Gastrocnemius medialis (tissue), 4 donors: ENCODE data around the gene GALNT9. TPM values are rescaled to one million over a fixed set of nuclear protein-coding genes. Genes with fewer than 3 reads are reported as not detected.

Experiments
- ATAC-seq, 2 donors: fragments of 150-250 bp; one replicate each; pipeline ENCODE4 v1.9.1; 2016
- DNase-seq, 2 donors: peaks; one replicate each; pipeline ENCODE4 v3.0.0-alpha.2; 2019
- H3K27ac ChIP-seq, 4 donors: fragments of 200-600 bp; sonication (generic); 1 replicate in 1 of 4; 2 replicates in 3 of 4; pipeline ENCODE4 v1.5.1; 2016 to 2018; ENCODE audit warnings: mild to moderate bottlenecking in 2 of 4, moderate library complexity in 1 of 4
- H3K27me3 ChIP-seq, 3 donors: fragments of 200-600 bp; sonication (generic) in 2 of 3; 1 replicate in 1 of 3; 2 replicates in 2 of 3; pipeline versions ENCODE4 v1.5.1 to v1.6.0; 2016 to 2019; ENCODE audit warnings: mild to moderate bottlenecking in 1 of 3, moderate library complexity in 1 of 3
- H3K36me3 ChIP-seq, 2 donors: fragments of 200-600 bp; sonication (generic) in 1 of 2; one replicate each; pipeline ENCODE4 v1.5.1; 2017 to 2018
- H3K4me1 ChIP-seq, 2 donors: fragments of 200-600 bp; sonication (generic) in 1 of 2; one replicate each; pipeline ENCODE4 v1.5.1; 2016 to 2017; ENCODE audit warnings: mild to moderate bottlenecking in 2 of 2
- H3K4me3 ChIP-seq, 4 donors: fragments of 200-600 bp; sonication (generic) in 3 of 4; 1 replicate in 1 of 4; 2 replicates in 3 of 4; pipeline ENCODE4 v1.5.1; 2016 to 2019; ENCODE audit warnings: mild to moderate bottlenecking in 2 of 4
- H3K9me3 ChIP-seq, 3 donors: fragments of 200-600 bp; sonication (generic) in 2 of 3; 1 replicate in 1 of 3; 2 replicates in 2 of 3; pipeline ENCODE4 v1.5.1; 2016 to 2019
- CTCF ChIP-seq, 5 experiments: fragments of 450-650 bp in 3 of 5; fragments of 200-600 bp in 2 of 5; sonication (generic) in 2 of 5; IDR thresholded peaks in 4 of 5; conservative IDR thresholded peaks in 1 of 5; 1 replicate in 4 of 5; 2 replicates in 1 of 5; pipeline ENCODE4 v1.5.1; 2016 to 2019; ENCODE audit warnings: antibody characterized with exemption in 5 of 5, mild to moderate bottlenecking in 3 of 5, moderate library complexity in 3 of 5
- POLR2A ChIP-seq, 2 donors: fragments of 450-650 bp; IDR thresholded peaks; one replicate each; pipeline ENCODE4 v1.6.1; 2017; ENCODE audit warnings: antibody characterized with exemption in 2 of 2, mild to moderate bottlenecking in 2 of 2, moderate library complexity in 2 of 2
- in situ Hi-C, 4 donors: fragments of 200-750 bp; cut with MboI; loops; one replicate each; pipeline versions ENCODE4 v1.15.0 to v1.8.0; 2017; ENCODE audit warnings: low sequenced_read_pairs in 4 of 4
- intact Hi-C: fragments of 100-400 bp; cut with DNase I; formaldehyde crosslinking; loops from one replicate; pipeline ENCODE4 v1.15.1; 2023; ENCODE audit warnings: low total_unique reads
- total RNA-seq, 4 donors: library from RNA; depleted of rRNA; stranded (reverse); fragments of >200 nt; gene quantifications; one replicate each; pipeline versions ENCODE4 v1.1.0 to v1.2.3, GENCODE V29; 2016

Gene GALNT9
- total RNA-seq, 4 donors from 2014 or later: not detected

- Histone ChIP-seq H3K9me3 (no peaks in the 10 kb centered on the region), H3K4me1 (no peaks in the 10 kb centered on the region), H3K4me3 (no peak overlapping the region), H3K27me3 (peaks cover 24 to 36% (median 27%) of the 10 kb centered on the region in 3 donors), H3K27ac (no peak overlapping the region), H3K36me3 (no peaks in the 10 kb centered on the region)
- ATAC-seq (no peak), DNase-seq (no peak)
- intact Hi-C loops (no loop called here), in situ Hi-C loops (no loop called here)
- TF ChIP-seq POLR2A (IDR thresholded peaks at IDR 0.05) (no peak), CTCF (IDR thresholded peaks at IDR 0.05 in 4 of 5, conservative IDR thresholded peaks at IDR 0.05 in 1 of 5) (no peak)
Measured at GRCh38 chr12:132164426-132164825, 165.0 kb downstream of the GALNT9 start.

- no peak for TF ChIP-seq CTCF (IDR thresholded peaks at IDR 0.05 in 4 of 5, conservative IDR thresholded peaks at IDR 0.05 in 1 of 5)
- no peak for TF ChIP-seq POLR2A (IDR thresholded peaks at IDR 0.05)
- no peaks in the 10 kb centered on the region for H3K9me3 ChIP-seq
- intact Hi-C loops: no loop called here
- DNase-seq: no peak
- H3K27me3 ChIP-seq: peaks cover 24 to 36% (median 27%) of the 10 kb centered on the region in 3 donors
- no peak overlapping the region for H3K27ac ChIP-seq
- no peak overlapping the region for H3K4me3 ChIP-seq
- ATAC-seq: no peak
- in situ Hi-C loops: no loop called here
- no peaks in the 10 kb centered on the region for H3K4me1 ChIP-seq
- H3K36me3 ChIP-seq: no peaks in the 10 kb centered on the region
Measured at GRCh38 chr12:132163911-132164288, 165.5 kb downstream of the GALNT9 start.

- no peaks in the 10 kb centered on the region for H3K36me3 ChIP-seq
- no peak for ATAC-seq
- no peak overlapping the region for H3K4me3 ChIP-seq
- H3K4me1 ChIP-seq: no peaks in the 10 kb centered on the region
- H3K9me3 ChIP-seq: no peaks in the 10 kb centered on the region
- DNase-seq: no peak
- TF ChIP-seq CTCF (IDR thresholded peaks at IDR 0.05 in 4 of 5, conservative IDR thresholded peaks at IDR 0.05 in 1 of 5): no peak
- TF ChIP-seq POLR2A (IDR thresholded peaks at IDR 0.05): no peak
- H3K27ac ChIP-seq: no peak overlapping the region
- in situ Hi-C loops: no loop called here
- intact Hi-C loops: no loop called here
- peaks cover 24 to 36% (median 25%) of the 10 kb centered on the region in 3 donors for H3K27me3 ChIP-seq
Measured at GRCh38 chr12:132163041-132163910, 166.1 kb downstream of the GALNT9 start.

GRCh38 chr12:132162508-132163031 is 166.8 kb downstream of the GALNT9 start:
- ATAC-seq (no peak), DNase-seq (no peak)
- no peak for TF ChIP-seq POLR2A (IDR thresholded peaks at IDR 0.05)
- no peak for TF ChIP-seq CTCF (IDR thresholded peaks at IDR 0.05 in 4 of 5, conservative IDR thresholded peaks at IDR 0.05 in 1 of 5)
- intact Hi-C loops (no loop called here), in situ Hi-C loops (no loop called here)
- Histone ChIP-seq H3K4me3 (no peak overlapping the region), H3K27ac (no peak overlapping the region), H3K9me3 (no peaks in the 10 kb centered on the region), H3K27me3 (peaks cover 24 to 36% (median 25%) of the 10 kb centered on the region in 3 donors), H3K36me3 (no peaks in the 10 kb centered on the region), H3K4me1 (no peaks in the 10 kb centered on the region)
